HG02798 (cell line): ENCODE data around the gene AKAP13.

Source experiments
- ATAC-seq: cut with Tn5 transposase; IDR thresholded peaks from one replicate; pipeline ENCODE4 v1.9.1; 2021; ENCODE audit warnings: mild to moderate bottlenecking; ENCODE audit not compliant: unreplicated experiment, poor library complexity

The AKAP13 gene

GRCh38 chr15:85770096-85771041 lies 390.0 kb downstream of the AKAP13 start:
- ATAC-seq: no peak

GRCh38 chr15:85771271-85771670 lies 390.9 kb downstream of the AKAP13 start:
- ATAC-seq: no peak

GRCh38 chr15:85771781-85772445 lies 391.5 kb downstream of the AKAP13 start:
- ATAC-seq: no peak

- no peak for ATAC-seq
Measured at GRCh38 chr15:85772668-85773067, 392.3 kb downstream of the AKAP13 start.

- no peak for ATAC-seq
Measured at GRCh38 chr15:85773249-85773648, 392.8 kb downstream of the AKAP13 start.

GRCh38 chr15:85773970-85774369 lies 393.6 kb downstream of the AKAP13 start:
- no peak for ATAC-seq

- no peak for ATAC-seq
Measured at GRCh38 chr15:85777250-85778106, 397.1 kb downstream of the AKAP13 start.

GRCh38 chr15:85778107-85778776 lies 397.8 kb downstream of the AKAP13 start:
- ATAC-seq: no peak

GRCh38 chr15:85779249-85779648 lies 398.8 kb downstream of the AKAP13 start:
- no peak for ATAC-seq

- no peak for ATAC-seq
Measured at GRCh38 chr15:85780225-85780985, 400.0 kb downstream of the AKAP13 start.

GRCh38 chr15:85781099-85781498 lies 400.7 kb downstream of the AKAP13 start:
- no peak for ATAC-seq

GRCh38 chr15:85782064-85782463 lies 401.7 kb downstream of the AKAP13 start:
- ATAC-seq: no peak

- ATAC-seq: no peak
Measured at GRCh38 chr15:85785887-85786780, 405.7 kb downstream of the AKAP13 start.

- ATAC-seq: no peak
Measured at GRCh38 chr15:85786781-85787114, 406.3 kb downstream of the AKAP13 start.

GRCh38 chr15:85788771-85789495 lies 408.5 kb downstream of the AKAP13 start:
- no peak for ATAC-seq

GRCh38 chr15:85789496-85789875 lies 409.1 kb downstream of the AKAP13 start:
- no peak for ATAC-seq

GRCh38 chr15:85792102-85792731 lies 411.8 kb downstream of the AKAP13 start:
- ATAC-seq: no peak
